HepG2 (cell line): Measurements from ENCODE around the gene KLF13. TPM values are rescaled to one million over a fixed set of nuclear protein-coding genes. Genes with fewer than 3 reads are reported as not detected.

ENCODE experiments used
- NR2F6 ChIP-seq, 2 experiments: IDR thresholded peaks; 2 replicates each; pipeline ENCODE4 v1.6.1; 2016; ENCODE audit warnings: antibody characterized with exemption in 1 of 2, mild to moderate bottlenecking in 1 of 2
- ZBTB8A ChIP-seq: sonication (generic); formaldehyde crosslinking; IDR thresholded peaks from 2 replicates; pipeline ENCODE4 v1.4.0; 2020; ENCODE audit warnings: mild to moderate bottlenecking, low read depth, missing genetic modification reagents, borderline replicate concordance
- ZNF274 ChIP-seq: sonication (generic); formaldehyde crosslinking; IDR thresholded peaks from 2 replicates; pipeline ENCODE4 v1.5.1; 2020; ENCODE audit warnings: mild to moderate bottlenecking, missing genetic modification reagents
- ZNF333 ChIP-seq: sonication (generic); formaldehyde crosslinking; IDR thresholded peaks from 2 replicates; pipeline ENCODE4 v1.4.0; 2020; ENCODE audit warnings: mild to moderate bottlenecking, missing genetic modification reagents, borderline replicate concordance
- ZNF572 ChIP-seq: sonication (generic); formaldehyde crosslinking; IDR thresholded peaks from 2 replicates; pipeline ENCODE4 v1.5.1; 2020; ENCODE audit warnings: mild to moderate bottlenecking, missing genetic modification reagents
- ZNF598 ChIP-seq: sonication (generic); formaldehyde crosslinking; IDR thresholded peaks from 2 replicates; pipeline ENCODE4 v1.5.1; 2020; ENCODE audit warnings: mild to moderate bottlenecking, missing genetic modification reagents, borderline replicate concordance
- ZNF747 ChIP-seq: sonication (generic); formaldehyde crosslinking; IDR thresholded peaks from 2 replicates; pipeline ENCODE4 v1.8.1; 2023; ENCODE audit warnings: missing genetic modification reagents, mild to moderate bottlenecking, borderline replicate concordance
- ZNF776 ChIP-seq: sonication (generic); formaldehyde crosslinking; IDR thresholded peaks from 2 replicates; pipeline ENCODE4 v1.4.0; 2020; ENCODE audit warnings: mild to moderate bottlenecking, missing genetic modification reagents
- ZNF782 ChIP-seq: sonication (generic); formaldehyde crosslinking; IDR thresholded peaks from 2 replicates; pipeline ENCODE4 v1.4.0; 2020; ENCODE audit warnings: missing genetic modification reagents, mild to moderate bottlenecking, borderline replicate concordance
- polyA plus RNA-seq, 8 experiments: library from polyadenylated mRNA; depleted of rRNA in 3 of 8; stranded (reverse) in 7 of 8; unstranded in 1 of 8; fragments of >200 nt; fragmentation: Illumina TruSeq in 4 of 8; extraction: Trizol in 4 of 8; gene quantifications; 2 replicates each; pipeline versions ENCODE4 v1.2.1 to v1.2.3, GENCODE V29; 2011 to 2016; ENCODE audit warnings: low read depth in 4 of 8, missing spikeins in 1 of 8, mixed read lengths in 1 of 8; ENCODE audit not compliant: insufficient read depth in 1 of 8
- total RNA-seq, 5 experiments: library from RNA; depleted of rRNA; stranded (reverse); fragments of >200 nt; fragmentation: Illumina TruSeq; extraction: Trizol; gene quantifications; 2 replicates each; pipeline ENCODE4 v1.2.3, GENCODE V29; 2016; ENCODE audit warnings: low read depth in 1 of 5
- TF ChIP-seq, protein P1 (sequence below): sonication (generic); formaldehyde crosslinking; IDR thresholded peaks from 2 replicates; pipeline ENCODE4 v1.4.0; 2020; ENCODE audit warnings: mild to moderate bottlenecking, missing genetic modification reagents
- TF ChIP-seq, protein P2 (sequence below): sonication (generic); formaldehyde crosslinking; IDR thresholded peaks from one replicate; pipeline ENCODE4 v1.5.1; 2020; ENCODE audit warnings: mild to moderate bottlenecking, missing genetic modification reagents; ENCODE audit errors: not compliant biosample characterization
- TF ChIP-seq, protein P3 (sequence below): sonication (generic); formaldehyde crosslinking; IDR thresholded peaks from 2 replicates; pipeline ENCODE4 v1.9.0; 2022; ENCODE audit warnings: missing genetic modification reagents, mild to moderate bottlenecking, borderline replicate concordance
- TF ChIP-seq, protein P4 (sequence below): sonication (generic); formaldehyde crosslinking; conservative IDR thresholded peaks from 2 replicates; pipeline ENCODE4 v1.4.0; 2020; ENCODE audit warnings: missing genetic modification reagents

The KLF13 gene
- total and polyA plus RNA-seq, 2 of the 13 experiments (the other 11 are each of a cell fraction or from before 2014, with no cell fraction given), result 16.8 to 25.1 TPM

DNA sequence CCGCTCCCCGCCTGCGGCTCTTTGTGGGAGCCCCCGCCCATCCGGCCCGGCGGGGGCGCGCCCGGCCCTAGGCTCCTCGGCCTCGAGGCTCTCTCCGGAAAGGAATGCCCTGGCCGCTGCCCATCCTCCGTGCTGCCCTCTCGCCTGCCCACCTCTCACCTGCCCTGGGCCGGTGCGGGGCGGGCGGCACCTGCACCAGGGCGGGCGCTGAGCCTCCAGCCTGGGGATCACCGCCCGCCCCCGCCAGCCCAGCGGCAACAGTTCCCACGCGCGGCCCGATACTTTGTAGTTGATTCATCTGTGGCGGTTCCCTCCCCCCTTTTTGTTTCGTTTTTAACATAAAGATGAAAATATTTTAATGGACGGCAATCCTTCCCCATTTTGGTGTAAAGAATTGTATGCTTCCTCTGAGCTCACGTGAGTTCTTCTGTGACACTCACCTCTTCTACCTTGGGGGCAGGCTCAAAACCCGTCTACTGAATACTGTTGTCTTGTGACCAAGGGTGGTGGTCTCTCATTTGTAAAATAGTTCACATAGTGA, 1.9 kb downstream of the KLF13 start (continued):
- no peak for TF ChIP-seq ZNF747
- no peak for TF ChIP-seq ZNF572 (CRISPR knock-in tag)
- no peak for TF ChIP-seq ZNF274
- no peak for TF ChIP-seq NR2F6 (IDR thresholded peaks at IDR 0.05)
- no peak for TF ChIP-seq NR2F6 (CRISPR knock-in tag; IDR thresholded peaks at IDR 0.05)
- TF ChIP-seq, protein P1, sequence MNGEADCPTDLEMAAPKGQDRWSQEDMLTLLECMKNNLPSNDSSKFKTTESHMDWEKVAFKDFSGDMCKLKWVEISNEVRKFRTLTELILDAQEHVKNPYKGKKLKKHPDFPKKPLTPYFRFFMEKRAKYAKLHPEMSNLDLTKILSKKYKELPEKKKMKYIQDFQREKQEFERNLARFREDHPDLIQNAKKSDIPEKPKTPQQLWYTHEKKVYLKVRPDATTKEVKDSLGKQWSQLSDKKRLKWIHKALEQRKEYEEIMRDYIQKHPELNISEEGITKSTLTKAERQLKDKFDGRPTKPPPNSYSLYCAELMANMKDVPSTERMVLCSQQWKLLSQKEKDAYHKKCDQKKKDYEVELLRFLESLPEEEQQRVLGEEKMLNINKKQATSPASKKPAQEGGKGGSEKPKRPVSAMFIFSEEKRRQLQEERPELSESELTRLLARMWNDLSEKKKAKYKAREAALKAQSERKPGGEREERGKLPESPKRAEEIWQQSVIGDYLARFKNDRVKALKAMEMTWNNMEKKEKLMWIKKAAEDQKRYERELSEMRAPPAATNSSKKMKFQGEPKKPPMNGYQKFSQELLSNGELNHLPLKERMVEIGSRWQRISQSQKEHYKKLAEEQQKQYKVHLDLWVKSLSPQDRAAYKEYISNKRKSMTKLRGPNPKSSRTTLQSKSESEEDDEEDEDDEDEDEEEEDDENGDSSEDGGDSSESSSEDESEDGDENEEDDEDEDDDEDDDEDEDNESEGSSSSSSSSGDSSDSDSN, result 0 out of 2 replicates have a peak, but pooled peaks have one; percentile 26
- TF ChIP-seq, protein P2, sequence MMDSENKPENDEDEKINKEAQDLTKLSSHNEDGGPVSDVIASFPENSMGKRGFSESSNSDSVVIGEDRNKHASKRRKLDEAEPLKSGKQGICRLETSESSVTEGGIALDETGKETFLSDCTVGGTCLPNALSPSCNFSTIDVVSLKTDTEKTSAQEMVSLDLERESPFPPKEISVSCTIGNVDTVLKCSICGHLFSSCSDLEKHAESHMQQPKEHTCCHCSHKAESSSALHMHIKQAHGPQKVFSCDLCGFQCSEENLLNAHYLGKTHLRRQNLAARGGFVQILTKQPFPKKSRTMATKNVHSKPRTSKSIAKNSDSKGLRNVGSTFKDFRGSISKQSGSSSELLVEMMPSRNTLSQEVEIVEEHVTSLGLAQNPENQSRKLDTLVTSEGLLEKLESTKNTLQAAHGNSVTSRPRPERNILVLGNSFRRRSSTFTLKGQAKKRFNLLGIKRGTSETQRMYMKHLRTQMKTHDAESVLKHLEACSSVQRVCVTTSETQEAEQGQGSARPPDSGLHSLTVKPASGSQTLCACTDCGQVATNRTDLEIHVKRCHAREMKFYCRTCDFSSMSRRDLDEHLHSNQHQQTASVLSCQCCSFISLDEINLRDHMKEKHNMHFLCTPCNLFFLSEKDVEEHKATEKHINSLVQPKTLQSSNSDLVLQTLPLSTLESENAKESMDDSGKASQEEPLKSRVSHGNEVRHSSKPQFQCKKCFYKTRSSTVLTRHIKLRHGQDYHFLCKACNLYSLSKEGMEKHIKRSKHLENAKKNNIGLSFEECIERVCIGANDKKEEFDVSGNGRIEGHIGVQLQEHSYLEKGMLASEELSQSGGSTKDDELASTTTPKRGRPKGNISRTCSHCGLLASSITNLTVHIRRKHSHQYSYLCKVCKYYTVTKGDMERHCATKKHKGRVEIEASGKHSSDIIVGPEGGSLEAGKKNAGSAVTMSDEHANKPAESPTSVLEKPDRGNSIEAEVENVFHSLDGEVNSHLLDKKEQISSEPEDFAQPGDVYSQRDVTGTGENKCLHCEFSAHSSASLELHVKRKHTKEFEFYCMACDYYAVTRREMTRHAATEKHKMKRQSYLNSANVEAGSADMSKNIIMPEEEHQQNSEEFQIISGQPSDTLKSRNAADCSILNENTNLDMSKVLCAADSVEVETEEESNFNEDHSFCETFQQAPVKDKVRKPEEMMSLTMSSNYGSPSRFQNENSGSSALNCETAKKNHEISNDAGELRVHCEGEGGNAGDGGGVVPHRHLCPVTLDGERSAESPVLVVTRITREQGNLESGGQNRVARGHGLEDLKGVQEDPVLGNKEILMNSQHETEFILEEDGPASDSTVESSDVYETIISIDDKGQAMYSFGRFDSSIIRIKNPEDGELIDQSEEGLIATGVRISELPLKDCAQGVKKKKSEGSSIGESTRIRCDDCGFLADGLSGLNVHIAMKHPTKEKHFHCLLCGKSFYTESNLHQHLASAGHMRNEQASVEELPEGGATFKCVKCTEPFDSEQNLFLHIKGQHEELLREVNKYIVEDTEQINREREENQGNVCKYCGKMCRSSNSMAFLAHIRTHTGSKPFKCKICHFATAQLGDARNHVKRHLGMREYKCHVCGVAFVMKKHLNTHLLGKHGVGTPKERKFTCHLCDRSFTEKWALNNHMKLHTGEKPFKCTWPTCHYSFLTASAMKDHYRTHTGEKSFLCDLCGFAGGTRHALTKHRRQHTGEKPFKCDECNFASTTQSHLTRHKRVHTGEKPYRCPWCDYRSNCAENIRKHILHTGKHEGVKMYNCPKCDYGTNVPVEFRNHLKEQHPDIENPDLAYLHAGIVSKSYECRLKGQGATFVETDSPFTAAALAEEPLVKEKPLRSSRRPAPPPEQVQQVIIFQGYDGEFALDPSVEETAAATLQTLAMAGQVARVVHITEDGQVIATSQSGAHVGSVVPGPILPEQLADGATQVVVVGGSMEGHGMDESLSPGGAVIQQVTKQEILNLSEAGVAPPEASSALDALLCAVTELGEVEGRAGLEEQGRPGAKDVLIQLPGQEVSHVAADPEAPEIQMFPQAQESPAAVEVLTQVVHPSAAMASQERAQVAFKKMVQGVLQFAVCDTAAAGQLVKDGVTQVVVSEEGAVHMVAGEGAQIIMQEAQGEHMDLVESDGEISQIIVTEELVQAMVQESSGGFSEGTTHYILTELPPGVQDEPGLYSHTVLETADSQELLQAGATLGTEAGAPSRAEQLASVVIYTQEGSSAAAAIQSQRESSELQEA (CRISPR knock-in tag), result no peak
- TF ChIP-seq ZNF333 (CRISPR knock-in tag), result no peak
- TF ChIP-seq ZNF782, result no peak
- TF ChIP-seq ZNF598, result no peak
- TF ChIP-seq ZNF776, result no peak
- TF ChIP-seq, protein P3, sequence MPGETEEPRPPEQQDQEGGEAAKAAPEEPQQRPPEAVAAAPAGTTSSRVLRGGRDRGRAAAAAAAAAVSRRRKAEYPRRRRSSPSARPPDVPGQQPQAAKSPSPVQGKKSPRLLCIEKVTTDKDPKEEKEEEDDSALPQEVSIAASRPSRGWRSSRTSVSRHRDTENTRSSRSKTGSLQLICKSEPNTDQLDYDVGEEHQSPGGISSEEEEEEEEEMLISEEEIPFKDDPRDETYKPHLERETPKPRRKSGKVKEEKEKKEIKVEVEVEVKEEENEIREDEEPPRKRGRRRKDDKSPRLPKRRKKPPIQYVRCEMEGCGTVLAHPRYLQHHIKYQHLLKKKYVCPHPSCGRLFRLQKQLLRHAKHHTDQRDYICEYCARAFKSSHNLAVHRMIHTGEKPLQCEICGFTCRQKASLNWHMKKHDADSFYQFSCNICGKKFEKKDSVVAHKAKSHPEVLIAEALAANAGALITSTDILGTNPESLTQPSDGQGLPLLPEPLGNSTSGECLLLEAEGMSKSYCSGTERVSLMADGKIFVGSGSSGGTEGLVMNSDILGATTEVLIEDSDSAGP (CRISPR knock-in tag), result no peak
- TF ChIP-seq ZBTB8A (CRISPR knock-in tag), result no peak
- TF ChIP-seq, protein P4, sequence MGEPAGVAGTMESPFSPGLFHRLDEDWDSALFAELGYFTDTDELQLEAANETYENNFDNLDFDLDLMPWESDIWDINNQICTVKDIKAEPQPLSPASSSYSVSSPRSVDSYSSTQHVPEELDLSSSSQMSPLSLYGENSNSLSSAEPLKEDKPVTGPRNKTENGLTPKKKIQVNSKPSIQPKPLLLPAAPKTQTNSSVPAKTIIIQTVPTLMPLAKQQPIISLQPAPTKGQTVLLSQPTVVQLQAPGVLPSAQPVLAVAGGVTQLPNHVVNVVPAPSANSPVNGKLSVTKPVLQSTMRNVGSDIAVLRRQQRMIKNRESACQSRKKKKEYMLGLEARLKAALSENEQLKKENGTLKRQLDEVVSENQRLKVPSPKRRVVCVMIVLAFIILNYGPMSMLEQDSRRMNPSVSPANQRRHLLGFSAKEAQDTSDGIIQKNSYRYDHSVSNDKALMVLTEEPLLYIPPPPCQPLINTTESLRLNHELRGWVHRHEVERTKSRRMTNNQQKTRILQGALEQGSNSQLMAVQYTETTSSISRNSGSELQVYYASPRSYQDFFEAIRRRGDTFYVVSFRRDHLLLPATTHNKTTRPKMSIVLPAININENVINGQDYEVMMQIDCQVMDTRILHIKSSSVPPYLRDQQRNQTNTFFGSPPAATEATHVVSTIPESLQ (CRISPR knock-in tag), result no peak
